Endothelial cell of umbilical vein (primary cell): ENCODE data around the gene JCAD. TPM values are rescaled to one million over a fixed set of nuclear protein-coding genes. Genes with fewer than 3 reads are reported as not detected.

Experiments used
- BruUV-seq: library from RNA; stranded (reverse); fragments of 400-500 nt; replicated peaks from 2 replicates; lab custom pipeline; 2021; lab: Mats Ljungman, UMichigan
- CTCF ChIA-PET: fragments of 300-600, 350-600 bp; sonication (Branson Sonifier 250); formaldehyde crosslinking; loops from one replicate; lab custom pipeline; 2021; ENCODE audit warnings: antibody characterized with exemption, inconsistent platforms; lab: Charles Lee
- POLR2A ChIA-PET: fragments of 300-600, 350-600 bp; sonication (Branson Sonifier 250); formaldehyde crosslinking; loops from one replicate; lab custom pipeline; 2021; ENCODE audit warnings: antibody characterized with exemption, inconsistent platforms; lab: Charles Lee
- DNase-seq: peaks from one replicate; pipeline ENCODE4 v3.0.0-alpha.2; 2011; ENCODE audit warnings: low read depth, low spot score
- FAIRE-seq: peaks from 2 replicates; lab custom pipeline; 2011; peaks lifted over from hg19 to GRCh38; lab: Jason Lieb, UNC
- H2AFZ ChIP-seq: 2 replicates; pipeline ENCODE4 v1.6.0; 2012; ENCODE audit warnings: low read depth, low read length, control low read depth, inconsistent platforms
- H3K27ac ChIP-seq: 2 replicates; pipeline ENCODE4 v1.5.1; 2011; ENCODE audit warnings: low read depth, mild to moderate bottlenecking, control low read depth, low read length, moderate library complexity; ENCODE audit not compliant: insufficient read depth
- H3K27me3 ChIP-seq, 2 experiments: 2 replicates each; pipeline versions ENCODE4 v1.6.0 to v1.6.1; 2011; ENCODE audit warnings: low read length in 2 of 2, mixed read lengths in 1 of 2; ENCODE audit not compliant: control insufficient read depth in 2 of 2, insufficient read depth in 2 of 2
- H3K36me3 ChIP-seq, 2 experiments: 2 replicates in 1 of 2; 3 replicates in 1 of 2; pipeline ENCODE4 v1.5.1; 2011; ENCODE audit warnings: low read length in 2 of 2, mild to moderate bottlenecking in 1 of 2, moderate library complexity in 1 of 2; ENCODE audit not compliant: control insufficient read depth in 2 of 2, insufficient read depth in 2 of 2; ENCODE audit errors: extremely low read depth in 1 of 2
- H3K4me1 ChIP-seq: 3 replicates; pipeline ENCODE4 v1.5.1; 2011; ENCODE audit warnings: mild to moderate bottlenecking, low read length; ENCODE audit not compliant: control insufficient read depth, insufficient read depth; ENCODE audit errors: extremely low read depth
- H3K4me2 ChIP-seq: 2 replicates; pipeline ENCODE4 v1.6.1; 2011; ENCODE audit warnings: low read length, control low read depth, mixed read lengths; ENCODE audit not compliant: insufficient read depth
- H3K4me3 ChIP-seq, 3 experiments: fragments of 200-600 bp in 1 of 3; sonication (generic), shearing (Covaris generic) in 1 of 3; replicated peaks in 1 of 3; 2 replicates each; pipeline ENCODE4 v1.5.1; 2011 to 2016; ENCODE audit warnings: control low read depth in 3 of 3, low read length in 3 of 3, mild to moderate bottlenecking in 2 of 3, inconsistent platforms in 1 of 3, low read depth in 1 of 3, moderate library complexity in 1 of 3; ENCODE audit not compliant: insufficient read depth in 1 of 3
- H3K79me2 ChIP-seq: 2 replicates; pipeline ENCODE4 v1.6.0; 2012; ENCODE audit warnings: low read length, inconsistent platforms; ENCODE audit not compliant: control insufficient read depth, insufficient read depth
- H3K9ac ChIP-seq: replicated peaks from 2 replicates; pipeline ENCODE3; 2011; ENCODE audit warnings: low read length, control low read depth; ENCODE audit not compliant: insufficient read depth; ENCODE audit errors: extremely low read depth
- H3K9me1 ChIP-seq: replicated peaks from 3 replicates; pipeline ENCODE4 v1.6.0; 2011; ENCODE audit warnings: mild to moderate bottlenecking, low read length; ENCODE audit not compliant: control insufficient read depth, insufficient read depth; ENCODE audit errors: extremely low read depth
- H3K9me3 ChIP-seq: replicated peaks from 2 replicates; pipeline ENCODE4 v1.5.1; 2012; ENCODE audit warnings: low read length, inconsistent platforms; ENCODE audit not compliant: control insufficient read depth, insufficient read depth
- H4K20me1 ChIP-seq: replicated peaks from 2 replicates; pipeline ENCODE3; 2011; ENCODE audit warnings: mild to moderate bottlenecking, low read length; ENCODE audit not compliant: control insufficient read depth, insufficient read depth; ENCODE audit errors: extremely low read depth
- CTCF ChIP-seq, 2 donors: IDR thresholded peaks; 1 replicate in 1 of 2; 2 replicates in 1 of 2; pipeline ENCODE4 v1.5.1; 2011; ENCODE audit warnings: low read length in 2 of 2, mild to moderate bottlenecking in 2 of 2, moderate library complexity in 2 of 2, control low read depth in 1 of 2, inconsistent platforms in 1 of 2, low read depth in 1 of 2; ENCODE audit not compliant: insufficient read depth in 1 of 2; ENCODE audit errors: extremely low read depth in 1 of 2
- EZH2 ChIP-seq: IDR thresholded peaks from 2 replicates; pipeline ENCODE4 v1.6.1; 2012; ENCODE audit warnings: borderline replicate concordance, low read depth, mild to moderate bottlenecking, moderate library complexity, low read length, inconsistent platforms; ENCODE audit not compliant: severe bottlenecking
- FOS ChIP-seq: IDR thresholded peaks from 2 replicates; pipeline ENCODE4 v1.6.1; 2011; ENCODE audit warnings: mild to moderate bottlenecking, low read length, moderate library complexity, borderline replicate concordance; ENCODE audit not compliant: insufficient read depth
- GATA2 ChIP-seq: IDR thresholded peaks from 2 replicates; pipeline ENCODE4 v1.7.0; 2011; ENCODE audit warnings: low read depth, mild to moderate bottlenecking, moderate library complexity, mixed read lengths, low read length; ENCODE audit not compliant: insufficient read length, insufficient read depth
- JUN ChIP-seq: IDR thresholded peaks from 2 replicates; pipeline ENCODE4 v1.6.1; 2011; ENCODE audit warnings: borderline replicate concordance, low read depth; ENCODE audit not compliant: insufficient read length, insufficient read depth
- MAX ChIP-seq: IDR thresholded peaks from 2 replicates; pipeline ENCODE4 v1.6.1; 2011; ENCODE audit not compliant: insufficient read depth, insufficient read length
- MYC ChIP-seq: IDR thresholded peaks from one replicate; pipeline ENCODE4 v1.6.1; 2011; ENCODE audit warnings: mild to moderate bottlenecking, low read depth, low read length
- POLR2A ChIP-seq: IDR thresholded peaks from 2 replicates; pipeline ENCODE4 v1.6.1; 2012; ENCODE audit warnings: low read depth, mild to moderate bottlenecking, control low read depth, low read length
- POLR2AphosphoS5 ChIP-seq: IDR thresholded peaks from 2 replicates; pipeline ENCODE4 v1.6.1; 2012; ENCODE audit warnings: low read depth, mild to moderate bottlenecking, control low read depth, low read length, moderate library complexity; ENCODE audit not compliant: insufficient read depth
- dilution Hi-C: fragments of 300-500 bp; cut with MboI; formaldehyde crosslinking; loops from one replicate; pipeline ENCODE4 v1.15.0; 2019; ENCODE audit warnings: low sequenced_read_pairs; ENCODE audit not compliant: extremely low pct_ligation_motif_present
- intact Hi-C: fragments of 100-400 bp; cut with micrococcal nuclease; formaldehyde crosslinking; loops from one replicate; pipeline ENCODE4 v1.10.0; 2022
- polyA plus RNA-seq, 4 experiments: library from polyadenylated mRNA; depleted of rRNA in 3 of 4; stranded (reverse) in 3 of 4; unstranded in 1 of 4; fragments of >200 nt; gene quantifications; 2 replicates each; pipeline versions ENCODE4 v1.2.1 to v1.2.3, GENCODE V29; 2011 to 2012; ENCODE audit warnings: missing spikeins in 1 of 4
- total RNA-seq: library from RNA; stranded (reverse); gene quantifications from 2 replicates; pipeline ENCODE4 v1.2.3, GENCODE V29; 2021

The JCAD gene
- total and polyA plus RNA-seq, 2 donors (not counting 3 experiments of a cell fraction or from before 2014, with no cell fraction given) = 17.5 to 76.3 TPM

- Histone ChIP-seq H3K27me3 (no peaks in the 10 kb centered on the region), H3K4me3 (no peak overlapping the region), H2AFZ (no peak overlapping the region), H3K4me2 (no peak overlapping the region), H3K27ac (no peak overlapping the region), H3K36me3 (peaks cover 0 to 7% of the 10 kb centered on the region in 2 experiments), H3K9me1 (no peaks in the 10 kb centered on the region), H3K9ac (no peak overlapping the region), H3K79me2 (no peaks in the 10 kb centered on the region), H3K9me3 (no peaks in the 10 kb centered on the region), H3K4me1 (peaks cover 8% of the 10 kb centered on the region), H4K20me1 (no peaks in the 10 kb centered on the region)
- dilution Hi-C loops (no loop called here), intact Hi-C loops (no loop called here)
- TF ChIP-seq JUN = no peak
- TF ChIP-seq EZH2 = no peak
- TF ChIP-seq MAX = no peak
- no peak for TF ChIP-seq MYC
- no peak for TF ChIP-seq CTCF (IDR thresholded peaks at IDR 0.05; ENCODE audit: extremely low read depth in 1 of 2, insufficient read depth in 1 of 2, low read depth in 1 of 2, low read length in 2 of 2)
- TF ChIP-seq POLR2A = no peak
- no peak for TF ChIP-seq GATA2
- TF ChIP-seq FOS = no peak
- TF ChIP-seq POLR2AphosphoS5 = no peak
- no TSS peak for BruUV-seq
- no peak for DNase-seq
- FAIRE-seq = no peak
- ChIA-PET POLR2A (interaction anchor here (1.4 kb wide), 1 partner anchor 16 kb away, joined by 3 read pairs; no protein-coding TSS in a partner anchor), CTCF (interaction anchor here (0.6 to 2.6 kb wide), 6 partner anchors 10 to 229 kb away, joined by 3 to 15 read pairs (median 4); no protein-coding TSS in a partner anchor)
Measured at GRCh38 chr10:30011956-30012647, 47.3 kb downstream of the JCAD start.
